HG02763 (cell line): Measurements from ENCODE around the gene AUTS2.

ENCODE experiments used
- ATAC-seq: cut with Tn5 transposase; IDR thresholded peaks from one replicate; pipeline ENCODE4 v1.9.1; 2021; ENCODE audit warnings: mild to moderate bottlenecking, moderate library complexity; ENCODE audit not compliant: unreplicated experiment

AUTS2 gene

DNA sequence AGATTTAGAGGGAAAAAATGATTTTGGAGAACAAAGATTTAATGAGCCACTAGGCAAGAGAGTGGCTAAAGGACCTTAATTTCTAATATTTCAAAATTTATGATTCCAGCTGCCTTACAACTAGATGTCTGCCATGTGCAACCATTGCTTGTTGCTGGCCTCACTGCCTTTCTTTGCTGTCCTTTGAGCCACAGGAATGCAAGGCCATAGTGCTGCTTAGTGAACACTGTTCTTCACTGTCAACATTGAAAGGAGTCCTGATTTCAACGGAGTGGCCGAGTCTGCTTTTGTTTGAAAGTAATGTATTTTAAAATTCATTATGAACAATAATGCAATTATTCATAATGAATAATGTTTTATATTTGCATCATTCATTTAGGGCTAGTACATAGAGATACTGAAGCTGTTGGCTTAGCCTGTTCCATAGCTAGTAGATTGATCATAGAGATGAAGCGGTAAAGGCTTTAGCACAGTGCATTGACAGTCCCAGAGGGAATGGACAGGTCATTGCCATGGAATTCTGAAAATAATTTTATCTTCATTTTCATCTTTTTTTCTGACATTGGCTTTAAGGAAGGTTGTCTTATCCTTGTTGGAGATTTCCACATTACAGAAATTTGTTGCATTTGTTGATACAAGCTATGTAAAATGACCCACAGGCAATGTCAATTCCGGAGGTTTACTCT is 544.1 kb downstream of the AUTS2 start:
- no peak for ATAC-seq

DNA sequence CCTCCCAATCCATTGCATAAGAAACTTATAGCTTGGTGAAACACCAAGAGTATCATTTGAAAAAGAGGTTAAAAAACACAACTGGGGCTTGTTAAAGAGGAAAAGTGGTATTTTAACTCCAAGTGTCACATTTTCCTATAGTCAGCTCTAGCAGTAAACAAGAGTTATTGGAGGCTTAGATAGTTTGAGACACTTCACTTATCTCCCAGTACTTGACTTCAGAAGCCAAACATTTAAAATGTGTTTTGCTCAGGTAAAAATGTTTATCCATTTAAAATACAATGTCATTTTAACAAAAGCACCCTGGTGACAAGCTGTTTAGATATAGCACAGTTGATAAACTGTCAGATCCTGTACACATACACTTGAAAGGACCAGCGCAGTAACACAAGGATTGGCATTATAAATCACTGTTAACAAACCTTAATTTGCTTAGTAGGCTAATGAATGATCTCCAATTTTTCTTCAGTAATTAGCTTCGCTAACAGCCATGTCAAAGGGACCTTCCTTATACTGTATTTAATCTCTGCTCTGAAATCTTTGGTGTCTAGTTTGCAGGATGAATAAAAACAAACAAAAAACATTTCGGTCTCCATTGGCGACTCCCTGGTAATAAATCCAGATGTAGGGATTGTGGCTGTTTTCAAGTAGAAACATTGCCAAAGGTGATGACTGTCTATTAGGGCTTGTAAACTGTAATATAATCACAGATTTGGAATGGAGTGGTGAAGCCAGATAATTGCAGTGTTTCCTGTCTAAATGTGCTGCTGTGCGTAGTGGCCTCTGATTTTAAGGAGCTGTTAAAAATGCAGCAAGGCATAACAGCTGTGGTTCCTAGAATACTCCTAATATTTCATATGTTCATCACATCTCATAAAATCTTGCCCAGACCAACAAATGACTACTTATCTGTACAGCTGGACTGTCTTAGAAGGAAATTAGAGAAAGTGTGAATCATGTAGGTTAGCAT is 545.1 kb downstream of the AUTS2 start:
- ATAC-seq: no peak

DNA sequence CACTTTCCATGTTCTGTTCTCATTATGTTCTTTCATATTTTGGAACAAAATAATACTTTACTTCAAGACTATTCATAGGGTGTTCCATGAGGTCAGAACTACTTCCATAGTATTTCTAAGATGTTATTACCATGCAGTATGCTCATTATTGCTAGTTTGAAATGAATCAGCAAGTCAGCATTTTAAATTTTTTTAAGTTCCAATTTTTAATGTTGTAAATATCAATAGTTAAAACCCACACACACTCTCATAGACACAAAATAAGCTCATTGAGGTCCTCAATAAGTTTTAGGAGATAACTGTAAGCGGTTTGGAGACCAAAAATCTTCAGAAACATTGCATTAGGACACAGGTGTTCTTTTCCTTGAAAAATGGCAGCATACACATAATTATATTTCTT is 550.7 kb downstream of the AUTS2 start:
- no peak for ATAC-seq

DNA sequence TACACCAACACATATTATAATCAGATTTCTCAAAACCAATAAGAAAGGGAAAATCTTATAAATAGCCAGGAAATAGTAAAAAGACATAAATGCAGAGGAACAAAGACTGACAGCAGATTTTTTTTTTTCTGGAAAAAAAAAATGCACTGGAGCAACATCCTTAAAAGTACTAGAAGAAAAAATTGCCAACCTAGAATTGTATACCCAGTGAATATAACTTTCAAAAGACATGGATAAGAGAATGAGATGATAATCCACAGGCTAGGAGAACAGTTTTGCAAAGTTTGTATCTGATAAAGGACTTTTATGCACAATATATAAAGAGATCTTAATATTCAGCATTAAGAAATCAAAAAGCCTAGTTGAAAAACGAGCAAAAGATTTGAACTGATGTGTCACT is 554.0 kb downstream of the AUTS2 start:
- ATAC-seq: no peak

DNA sequence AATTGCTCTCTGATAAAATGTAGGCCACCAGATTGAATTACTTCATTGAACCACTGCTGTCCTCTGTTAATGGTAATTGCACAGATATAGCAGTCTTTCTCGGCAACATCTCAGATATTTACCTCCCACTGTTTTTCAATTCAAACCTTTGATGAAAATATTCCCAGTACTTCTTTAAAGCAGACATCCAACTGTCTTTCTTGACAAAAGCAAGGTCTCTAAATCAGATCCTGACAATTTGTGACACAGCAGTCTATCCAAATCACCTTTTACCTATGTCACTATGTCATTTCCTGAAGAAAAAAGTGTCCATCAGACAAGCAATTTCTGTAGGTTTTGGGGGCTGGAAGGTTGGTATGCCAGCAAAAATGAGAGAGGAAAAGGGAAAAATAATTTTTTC is 555.7 kb downstream of the AUTS2 start:
- ATAC-seq: no peak

DNA sequence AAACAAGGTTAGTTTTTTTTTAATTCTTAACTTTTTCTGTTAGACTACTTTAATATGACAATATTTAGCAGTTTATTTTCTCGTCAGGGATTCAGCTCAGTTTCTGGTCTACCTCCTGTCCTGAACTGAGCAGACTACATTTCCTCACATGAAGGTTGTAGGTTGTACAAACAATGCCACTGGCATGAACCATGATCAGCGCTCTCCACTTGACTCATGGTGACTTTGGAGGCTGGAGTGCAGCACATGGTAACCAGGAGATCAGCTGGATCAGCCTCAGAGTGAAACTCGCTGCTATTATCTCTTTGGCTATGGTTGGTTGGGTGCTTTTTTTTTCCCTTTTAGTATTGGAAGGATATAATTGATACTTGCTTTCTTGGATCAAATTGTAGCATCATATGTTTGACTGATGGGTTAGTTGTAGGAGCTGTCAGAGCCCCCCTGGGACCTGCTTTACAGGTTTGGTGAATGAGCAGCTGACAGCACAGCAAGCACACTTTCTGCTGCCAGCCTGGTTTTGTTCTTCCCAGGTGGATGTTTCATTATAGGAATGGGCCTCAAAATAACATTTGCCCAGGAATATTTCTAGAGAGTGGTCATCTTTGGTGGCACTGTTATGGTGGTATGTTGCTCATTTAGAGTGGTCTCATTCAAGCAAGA is 556.4 kb downstream of the AUTS2 start:
- ATAC-seq: no peak

DNA sequence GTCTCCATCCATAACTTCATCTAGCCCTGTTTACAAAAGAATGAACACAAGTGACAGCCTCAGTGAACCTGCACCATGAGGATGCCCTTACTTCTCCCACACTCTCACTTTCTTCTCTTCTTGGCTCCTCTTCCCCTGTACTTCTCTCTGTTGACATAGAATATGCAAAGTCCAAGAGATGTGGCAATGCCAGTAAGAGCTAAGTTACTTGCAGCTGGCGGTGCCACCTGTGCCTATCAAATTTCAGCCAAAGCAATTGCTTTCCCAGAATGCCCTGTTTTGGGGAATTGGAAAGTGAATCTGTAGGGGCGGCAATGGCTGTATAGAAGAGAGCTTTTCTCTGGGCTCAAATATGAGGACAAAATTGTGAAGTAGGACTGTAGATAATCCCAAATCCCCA is 557.8 kb downstream of the AUTS2 start:
- no peak for ATAC-seq

DNA sequence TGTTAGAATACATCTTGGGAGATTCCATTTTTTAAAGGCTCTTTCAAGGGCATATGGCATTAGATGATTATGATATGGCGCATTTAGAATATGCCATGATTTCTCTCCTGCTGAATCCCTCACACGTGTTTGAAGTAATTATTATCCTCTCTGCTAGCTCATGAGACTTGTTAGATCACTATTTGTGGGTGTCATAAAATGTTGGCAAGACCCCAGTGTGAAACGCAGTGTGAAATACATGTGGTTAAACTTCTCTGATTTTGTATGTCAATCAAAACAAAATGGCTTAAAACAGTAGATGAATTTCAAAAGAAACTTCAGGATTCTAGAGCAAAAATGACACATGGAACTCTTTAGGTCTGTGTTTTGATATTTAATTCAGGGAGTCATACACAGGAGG is 560.8 kb downstream of the AUTS2 start:
- ATAC-seq: no peak

DNA sequence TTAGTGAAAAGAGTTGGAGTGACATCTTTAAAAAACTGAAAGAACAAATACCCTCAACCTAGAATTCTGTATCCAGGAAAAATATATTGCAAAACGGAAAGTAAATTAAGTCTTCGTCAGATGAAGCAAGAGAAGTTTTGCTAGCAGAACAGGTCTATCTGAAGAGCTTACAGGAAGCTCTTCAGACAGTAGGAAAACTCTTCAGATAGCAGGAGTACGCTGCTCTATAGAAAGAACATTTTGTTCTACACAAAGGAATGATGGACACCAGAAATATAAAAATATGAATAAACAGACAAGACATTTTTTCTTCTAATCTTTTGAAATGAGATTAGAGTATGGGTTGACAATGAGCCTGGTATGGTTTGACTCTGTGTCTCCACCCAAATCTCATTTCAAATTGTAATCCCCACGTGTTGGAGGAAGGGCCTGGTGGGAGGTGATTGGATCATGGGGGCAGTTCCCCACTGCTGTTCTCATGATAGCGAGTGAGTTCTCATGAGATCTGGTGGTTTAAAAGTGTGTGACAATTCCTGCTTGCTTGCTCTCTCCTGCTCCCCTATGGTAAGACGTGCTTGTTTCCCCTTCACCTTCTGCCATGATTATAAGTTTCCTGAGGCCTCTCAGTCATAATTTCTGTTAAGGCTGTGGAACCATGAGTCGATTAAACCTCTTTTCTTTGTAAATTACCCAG is 567.3 kb downstream of the AUTS2 start:
- ATAC-seq: no peak

DNA sequence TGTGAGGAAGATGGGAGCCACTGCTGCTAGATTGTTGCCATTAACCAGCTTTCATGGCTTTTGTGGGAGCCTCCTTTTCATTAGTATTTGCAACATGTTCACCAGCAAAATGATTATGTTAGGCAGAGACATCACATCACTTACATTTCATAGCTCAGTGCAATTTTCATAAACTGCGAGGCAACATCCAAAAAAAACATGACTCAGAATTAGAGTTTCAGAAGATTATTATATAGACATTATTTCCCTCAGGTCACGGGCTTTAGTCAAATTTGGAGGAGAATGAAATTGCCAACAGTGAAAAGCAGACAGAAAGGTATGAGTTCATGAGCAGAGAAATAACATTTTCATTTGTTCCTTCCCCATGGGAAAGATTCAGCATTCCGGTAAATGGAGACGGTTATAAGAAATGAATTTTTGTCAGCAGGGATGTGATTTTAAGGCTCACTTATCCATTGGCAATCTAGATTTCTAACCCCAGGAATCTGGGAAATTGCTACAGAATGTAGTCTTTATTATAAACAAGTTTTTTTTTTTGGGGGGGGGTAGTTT is 573.2 kb downstream of the AUTS2 start:
- no peak for ATAC-seq

DNA sequence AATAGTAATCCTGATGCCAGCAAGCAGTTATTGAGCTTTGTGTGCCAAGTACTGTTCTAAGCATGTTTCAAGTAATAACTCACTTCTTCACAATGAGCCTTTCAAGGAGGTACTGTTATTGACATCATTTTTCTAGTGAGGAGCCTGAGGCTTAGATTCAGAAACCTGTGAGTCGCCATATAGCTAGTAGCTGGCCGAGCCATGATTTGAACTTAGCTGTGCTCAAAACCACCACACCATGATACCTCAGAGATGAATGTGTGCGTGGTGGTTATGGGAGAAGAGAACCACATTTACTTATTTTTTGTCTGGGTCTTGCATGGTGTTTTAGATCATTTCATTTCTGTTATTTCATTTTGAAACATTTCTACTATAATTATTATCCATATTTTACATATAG is 578.9 kb downstream of the AUTS2 start:
- ATAC-seq: no peak

DNA sequence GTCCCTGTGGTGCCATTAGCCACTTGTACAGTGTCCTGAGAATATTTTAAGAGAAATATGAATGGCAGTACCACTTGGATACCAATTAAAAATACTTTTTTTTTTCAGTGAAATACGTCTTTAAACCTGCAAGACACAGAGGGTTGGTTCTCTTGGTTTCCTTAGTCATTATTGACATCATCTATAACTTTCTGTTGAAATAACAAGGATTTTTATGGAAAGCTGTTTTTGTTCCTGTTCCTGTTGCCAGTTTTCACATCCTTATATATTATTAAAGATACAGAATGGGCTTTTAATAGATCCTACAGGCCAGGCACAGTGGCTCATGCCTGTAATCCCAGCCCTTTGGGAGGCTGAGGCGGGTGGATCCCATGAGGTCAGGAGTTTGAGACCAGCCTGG is 579.9 kb downstream of the AUTS2 start:
- no peak for ATAC-seq

DNA sequence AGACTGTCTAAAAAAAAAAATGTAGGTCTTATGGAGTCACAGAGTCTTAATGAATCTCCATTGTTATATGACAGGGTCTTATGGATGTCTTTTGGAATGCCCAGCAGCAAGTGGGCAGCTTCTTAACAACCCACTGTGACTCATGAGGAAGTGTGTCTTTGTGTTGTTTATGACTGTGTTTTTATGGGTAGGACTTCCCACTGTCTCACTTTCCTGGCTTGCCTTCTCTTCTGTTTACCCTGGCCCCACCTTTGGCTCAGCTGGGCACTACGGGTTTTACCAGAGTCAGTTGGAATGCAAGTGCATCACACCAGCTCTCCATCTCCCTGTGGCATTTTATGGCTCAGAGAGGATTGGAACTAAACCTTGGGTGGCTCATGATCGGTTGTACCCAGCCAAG is 580.5 kb downstream of the AUTS2 start:
- no peak for ATAC-seq

DNA sequence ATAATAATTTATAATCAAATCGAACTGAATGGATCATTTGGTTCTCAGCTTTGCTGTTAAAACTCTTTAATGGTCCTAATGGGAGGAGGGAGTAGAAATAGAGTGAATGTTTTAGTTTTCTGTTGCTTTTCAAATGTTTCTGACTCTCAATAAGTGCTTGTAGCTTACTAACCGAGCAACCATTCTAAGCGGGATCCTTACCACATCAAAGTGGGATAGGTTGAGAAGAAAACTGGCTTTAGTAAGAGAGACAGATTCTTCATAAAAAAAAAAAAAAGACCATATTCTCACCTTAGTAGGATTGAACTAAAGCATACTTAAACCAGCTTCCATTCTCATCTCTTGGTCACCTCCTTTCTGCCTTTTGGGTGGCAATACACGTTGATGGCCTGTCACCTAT is 584.2 kb downstream of the AUTS2 start:
- ATAC-seq: no peak

DNA sequence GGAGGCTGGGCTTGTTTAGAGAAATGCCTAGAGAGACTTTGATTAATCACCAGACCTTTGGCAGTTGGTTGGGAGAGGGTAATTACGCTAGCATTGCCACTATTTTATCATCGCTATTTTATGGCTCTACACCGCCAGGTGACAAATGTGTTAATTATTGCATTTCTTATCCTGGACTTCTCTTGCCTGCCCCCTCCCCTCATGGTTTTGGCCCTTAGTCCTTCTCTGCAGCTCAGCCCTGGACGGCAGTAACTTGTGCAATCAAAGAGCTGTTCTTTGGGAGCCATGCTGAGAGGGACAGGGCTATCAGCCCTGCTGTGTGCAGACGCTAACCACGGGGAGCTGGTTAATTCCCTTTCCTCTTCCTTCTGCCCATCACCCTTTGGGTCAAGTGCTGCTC is 585.0 kb downstream of the AUTS2 start:
- ATAC-seq: no peak

DNA sequence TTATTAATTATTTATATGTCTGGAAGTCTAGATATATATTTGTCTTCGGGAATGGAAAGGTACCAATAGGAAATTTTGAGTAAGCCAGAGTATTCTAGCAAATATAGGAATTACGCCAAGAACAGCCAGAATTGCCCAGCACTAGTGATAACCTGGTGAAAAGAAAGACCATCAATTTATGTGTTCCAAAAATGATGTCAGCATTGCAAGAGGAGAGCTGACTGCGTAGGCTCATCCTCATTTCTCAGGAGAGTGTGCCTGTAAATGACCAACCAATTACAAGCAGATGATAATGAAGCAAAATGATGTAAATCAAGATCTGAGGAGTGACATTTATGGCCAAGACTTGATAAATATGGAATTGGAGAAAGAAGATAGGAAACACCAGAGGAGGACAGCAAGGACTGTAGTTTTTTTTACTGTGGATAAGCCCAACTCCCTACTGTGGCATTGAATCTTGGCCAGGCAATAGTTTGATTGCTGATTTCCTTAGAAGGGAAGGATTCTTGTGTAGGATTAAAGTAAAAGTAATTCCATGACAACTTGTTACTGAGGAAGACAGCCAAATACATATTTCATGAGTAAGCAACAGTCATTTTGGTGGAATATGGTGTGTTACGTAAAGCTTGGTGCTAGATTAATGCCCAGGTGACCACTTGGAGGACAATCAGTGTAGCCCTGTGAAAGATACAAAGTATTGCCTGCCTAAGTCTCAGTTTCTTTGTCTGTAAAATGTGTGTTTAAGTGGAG is 590.8 kb downstream of the AUTS2 start:
- no peak for ATAC-seq

DNA sequence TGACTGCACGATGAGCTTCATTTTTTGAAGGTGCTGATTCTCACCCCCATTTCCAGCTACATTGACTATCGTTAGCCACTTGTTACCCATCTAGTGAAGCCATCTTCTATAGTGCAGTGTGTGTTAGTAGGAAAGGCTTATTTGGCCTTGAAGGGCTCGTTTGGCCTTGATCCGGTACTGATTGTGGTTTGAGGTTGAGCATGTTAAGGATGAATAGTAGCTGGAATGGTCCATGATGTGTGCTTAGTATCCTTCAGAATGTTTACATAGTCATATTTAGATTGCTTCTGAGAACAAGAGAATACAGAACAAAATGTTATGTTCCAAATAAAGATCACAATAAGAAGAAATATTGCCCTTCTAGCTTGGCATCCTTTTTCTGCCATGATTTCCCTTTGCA is 591.5 kb downstream of the AUTS2 start:
- no peak for ATAC-seq

DNA sequence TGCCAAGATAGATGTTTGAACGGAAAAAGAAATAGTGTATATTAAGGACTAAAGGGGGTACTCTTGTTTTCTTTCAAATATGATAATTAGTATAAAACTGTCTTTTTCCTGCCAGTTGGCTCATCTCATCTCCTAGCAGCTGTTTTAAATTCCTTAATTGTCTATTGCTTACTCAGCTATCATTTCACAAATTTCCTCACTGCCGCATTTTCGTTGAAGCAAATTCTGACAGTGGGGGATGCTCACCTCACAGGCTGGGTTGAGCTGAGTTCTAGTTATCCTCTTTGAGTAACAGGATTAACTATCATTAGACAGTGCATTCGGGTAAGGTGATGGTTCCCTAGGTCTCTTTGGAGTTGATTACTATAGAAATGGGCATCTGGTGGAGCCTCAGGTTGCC is 592.0 kb downstream of the AUTS2 start:
- no peak for ATAC-seq

DNA sequence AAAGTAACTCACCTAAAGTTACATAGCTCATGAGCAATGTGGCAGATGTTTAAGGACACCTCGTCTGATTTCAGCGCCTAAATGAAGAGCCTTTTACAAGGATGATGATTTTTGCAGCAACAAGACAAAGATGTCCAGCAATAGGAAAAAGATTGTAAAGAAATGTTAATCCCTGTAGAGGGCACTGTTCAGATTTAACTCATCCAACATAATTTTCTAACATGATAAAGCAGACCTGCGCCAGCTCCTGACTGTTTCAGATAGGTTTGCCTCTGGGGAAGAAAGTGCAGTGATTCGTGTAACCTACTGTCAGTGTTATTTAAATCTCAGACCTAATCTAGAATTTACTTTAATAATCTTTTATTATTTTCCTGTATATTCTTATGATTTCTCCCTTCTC is 595.2 kb downstream of the AUTS2 start:
- ATAC-seq: no peak
